Measurements from ENCODE around the gene TCN2.
"Not testable (repeated sequence)": the region's sequence is repeated elsewhere in the genome, so short reads cannot be mapped to it uniquely, and the experiment has no call there.

Gene TCN2

GRCh38 chr22:30612789-30613188 lies 5.8 kb downstream of the TCN2 start:
- DNase-seq: no peak

GRCh38 chr22:30614268-30614667 lies 7.3 kb downstream of the TCN2 start:
- DNase-seq: no peak

GRCh38 chr22:30614879-30615278 lies 7.9 kb downstream of the TCN2 start:
- DNase-seq: no peak

GRCh38 chr22:30615543-30615954 lies 8.6 kb downstream of the TCN2 start:
- no peak for DNase-seq

GRCh38 chr22:30617819-30618218 lies 10.8 kb downstream of the TCN2 start:
- DNase-seq: no peak

- DNase-seq: not testable (repeated sequence)
Measured at GRCh38 chr22:30619909-30620308, 12.9 kb downstream of the TCN2 start.

GRCh38 chr22:30626413-30626812 lies 19.4 kb downstream of the TCN2 start:
- DNase-seq: no peak

- DNase-seq: no peak
Measured at GRCh38 chr22:30627471-30627870, 20.5 kb downstream of the TCN2 start.

- DNase-seq: no peak
Measured at GRCh38 chr22:30628491-30628890, 21.5 kb downstream of the TCN2 start.

GRCh38 chr22:30631469-30631868 lies 24.5 kb downstream of the TCN2 start:
- DNase-seq: not testable (repeated sequence)

GRCh38 chr22:30634471-30635233 lies 27.7 kb downstream of the TCN2 start:
- DNase-seq: peak; percentile 78 to 94 (median 88)

- peak; percentile 80 to 95 (median 88) for DNase-seq
Measured at GRCh38 chr22:30635273-30636225, 28.6 kb downstream of the TCN2 start, which contains the start of gene SLC35E4. Gene SLC35E4 (plus strand): TSS chr22:30635781. CDS start chr22:30636451, 670 bp downstream.

- peak in 1 of 4 experiments; percentile 7 for DNase-seq
Measured at GRCh38 chr22:30636226-30637077, 29.5 kb downstream of the TCN2 start.

- DNase-seq: no peak
Measured at GRCh38 chr22:30637701-30638114, 30.7 kb downstream of the TCN2 start.

GRCh38 chr22:30640361-30640760 lies 33.4 kb downstream of the TCN2 start:
- DNase-seq: no peak

- no peak for DNase-seq
Measured at GRCh38 chr22:30640839-30641430, 34.0 kb downstream of the TCN2 start.

- no peak for DNase-seq
Measured at GRCh38 chr22:30643055-30643875, 36.3 kb downstream of the TCN2 start.

- no peak for DNase-seq
Measured at GRCh38 chr22:30646518-30647160, 39.7 kb downstream of the TCN2 start.

GRCh38 chr22:30647536-30647935 lies 40.6 kb downstream of the TCN2 start:
- DNase-seq: no peak

GRCh38 chr22:30648825-30649224 lies 41.9 kb downstream of the TCN2 start:
- no peak for DNase-seq
